Keratinocyte (primary cell): ENCODE data around the gene GRM4.

ENCODE experiments used
- CTCF ChIP-seq, 3 experiments: IDR thresholded peaks in 1 of 3; conservative IDR thresholded peaks in 1 of 3; optimal IDR thresholded peaks in 1 of 3; 2 replicates in 2 of 3; 3 replicates in 1 of 3; pipeline versions ENCODE3 to v1.5.1; 2011; ENCODE audit warnings: low read length in 3 of 3, mild to moderate bottlenecking in 3 of 3, moderate library complexity in 2 of 3, control low read depth in 1 of 3, inconsistent platforms in 1 of 3; ENCODE audit not compliant: insufficient read depth in 2 of 3; ENCODE audit errors: extremely low read depth in 1 of 3
- EZH2 ChIP-seq: IDR thresholded peaks from one replicate; pipeline ENCODE4 v1.6.1; 2012; ENCODE audit warnings: inconsistent platforms, mild to moderate bottlenecking, low read length, moderate library complexity

- TF ChIP-seq CTCF (optimal IDR thresholded peaks at IDR 0.05 in 1 of 3, IDR thresholded peaks at IDR 0.05 in 1 of 3, conservative IDR thresholded peaks at IDR 0.05 in 1 of 3; ENCODE audit: extremely low read depth in 1 of 3, insufficient read depth in 2 of 3, low read length in 3 of 3): no peak
- TF ChIP-seq EZH2: no peak
These were observed 36.0 kb upstream of the GRM4 start for GRCh38 chr6:34181908-34182307.
